Measurements from ENCODE around the gene SARNP. TPM values are rescaled to one million over a fixed set of nuclear protein-coding genes. Genes with fewer than 3 reads are reported as not detected.

The SARNP gene
- total and polyA plus RNA-seq, 10 of the 15 experiments (the other 5 are each of a cell fraction or from before 2014, with no cell fraction given) = 77.6 to 445 (median 188) TPM

- TF ChIP-seq CUX1 (IDR thresholded peaks at IDR 0.05; ENCODE audit: insufficient replicate concordance, low read depth, low read length) = no peak
- TF ChIP-seq NKRF (conservative IDR thresholded peaks at IDR 0.05) = no peak
- no peak for TF ChIP-seq NR2C1 (IDR thresholded peaks at IDR 0.05)
- TF ChIP-seq MEF2B (IDR thresholded peaks at IDR 0.05; ENCODE audit: partially characterized antibody, poor library complexity, severe bottlenecking) = peak; percentile 27
- peak; percentile 18; the same call in 1 of the 2 replicates for TF ChIP-seq NFIC (IDR thresholded peaks at IDR 0.05; ENCODE audit: low read depth, low read length)
- TF ChIP-seq BCLAF1 (IDR thresholded peaks at IDR 0.05) = no peak
- no peak for TF ChIP-seq YBX1 (IDR thresholded peaks at IDR 0.05)
- no peak for TF ChIP-seq ZNF24 (IDR thresholded peaks at IDR 0.05)
- TF ChIP-seq TARDBP (IDR thresholded peaks at IDR 0.05; ENCODE audit: borderline replicate concordance) = no peak
- no peak for TF ChIP-seq SRF (IDR thresholded peaks at IDR 0.05; ENCODE audit: low read depth in 2 of 2, low read length in 2 of 2)
- no peak; the same call in 1 of the 2 replicates for TF ChIP-seq MTA2 (IDR thresholded peaks at IDR 0.05; ENCODE audit: low read depth)
- peak; percentile 40 to 71; a peak in 2 of 4 replicates for TF ChIP-seq IKZF2 (IDR thresholded peaks at IDR 0.05)
- no peak for TF ChIP-seq SMAD1 (IDR thresholded peaks at IDR 0.05; ENCODE audit: low read depth, partially characterized antibody)
- TF ChIP-seq SREBF2 (IDR thresholded peaks at IDR 0.05; ENCODE audit: low read length) = no peak
- no peak for TF ChIP-seq KLF5 (IDR thresholded peaks at IDR 0.05; ENCODE audit: partially characterized antibody)
- TF ChIP-seq FOS (IDR thresholded peaks at IDR 0.05; ENCODE audit: borderline replicate concordance, extremely low read depth, insufficient read length) = no peak
- TF ChIP-seq NRF1 (conservative IDR thresholded peaks at IDR 0.05; ENCODE audit: low read depth, low read length) = no peak
- no peak for TF ChIP-seq BCL11A (IDR thresholded peaks at IDR 0.05; ENCODE audit: low read depth, low read length)
- TF ChIP-seq KAT2A (conservative IDR thresholded peaks at IDR 0.05; ENCODE audit: control insufficient read depth, low read depth, low read length) = no peak
- TF ChIP-seq SMC3 (IDR thresholded peaks at IDR 0.05; ENCODE audit: borderline replicate concordance, low read length) = no peak
Observed at GRCh38 chr12:55816881-55817344, 611 bp downstream of the SARNP start (continued).

Measured in GM12878 (cell line).